IMR-90 (cell line): ENCODE results near the gene IRGQ. TPM values are rescaled to one million over a fixed set of nuclear protein-coding genes. Genes with fewer than 3 reads are reported as not detected.

Source experiments
- ATAC-seq: fragments of 200-7000 bp; cut with Tn5 transposase; 2 replicates; pipeline ENCODE4 v1.9.1; 2020; ENCODE audit warnings: low read depth, mild to moderate bottlenecking, moderate library complexity
- BruUV-seq: library from RNA; stranded (reverse); fragments of 400-500 nt; replicated peaks from 2 replicates; lab custom pipeline; 2021; lab: Mats Ljungman, UMichigan
- CTCF ChIA-PET: fragments of 300-600 bp; formaldehyde crosslinking; extraction: SDS; loops from one replicate; lab custom pipeline; 2021; ENCODE audit warnings: antibody characterized with exemption; lab: Yijun Ruan, JAX
- POLR2A ChIA-PET: fragments of 300-600 bp; sonication (Branson Sonifier 250); formaldehyde crosslinking; loops from one replicate; lab custom pipeline; 2022; ENCODE audit warnings: antibody characterized with exemption; ENCODE audit not compliant: unreplicated experiment; lab: Charles Lee
- DNase-seq: peaks from one replicate; pipeline ENCODE4 v3.0.0; 2013
- H2AFZ ChIP-seq: replicated peaks from 2 replicates; pipeline ENCODE3; 2013; ENCODE audit warnings: low read length, mild to moderate bottlenecking; ENCODE audit not compliant: poor library complexity
- H2AK5ac ChIP-seq: 2 replicates; pipeline ENCODE4 v1.6.1; 2013; ENCODE audit warnings: low read depth, low read length, inconsistent platforms
- H2AK9ac ChIP-seq: replicated peaks from 2 replicates; pipeline ENCODE3; 2013; ENCODE audit warnings: mild to moderate bottlenecking, low read depth, low read length, moderate library complexity; ENCODE audit not compliant: poor library complexity
- H2BK120ac ChIP-seq: 2 replicates; pipeline ENCODE4 v1.6.1; 2013; ENCODE audit warnings: low read depth, low read length, inconsistent platforms
- H2BK15ac ChIP-seq: 3 replicates; pipeline ENCODE4 v1.6.1; 2013; ENCODE audit warnings: low read depth, low read length, inconsistent platforms
- H2BK20ac ChIP-seq: 2 replicates; pipeline ENCODE4 v1.6.1; 2013; ENCODE audit warnings: low read depth, mild to moderate bottlenecking, inconsistent platforms, low read length, moderate library complexity
- H2BK5ac ChIP-seq: 2 replicates; pipeline ENCODE4 v1.6.1; 2013; ENCODE audit warnings: mild to moderate bottlenecking, low read depth, low read length, inconsistent platforms; ENCODE audit not compliant: poor library complexity, severe bottlenecking
- H3K14ac ChIP-seq: replicated peaks from 2 replicates; pipeline ENCODE4 v1.6.1; 2013; ENCODE audit warnings: low read depth, low read length, inconsistent platforms
- H3K18ac ChIP-seq: 2 replicates; pipeline ENCODE4 v1.6.1; 2013; ENCODE audit warnings: low read depth, low read length, control low read depth
- H3K23ac ChIP-seq: 2 replicates; pipeline ENCODE4 v1.6.1; 2013; ENCODE audit warnings: low read depth, low read length, inconsistent platforms
- H3K27ac ChIP-seq: 2 replicates; pipeline ENCODE4 v1.5.1; 2013; ENCODE audit warnings: mild to moderate bottlenecking, control low read depth, low read length; ENCODE audit not compliant: insufficient read depth
- H3K27me3 ChIP-seq: 2 replicates; pipeline ENCODE4 v1.6.1; 2013; ENCODE audit warnings: low read length; ENCODE audit not compliant: control insufficient read depth, insufficient read depth
- H3K36me3 ChIP-seq: 2 replicates; pipeline ENCODE4 v1.6.1; 2013; ENCODE audit warnings: low read length, mixed read lengths; ENCODE audit not compliant: control insufficient read depth, insufficient read depth
- H3K4ac ChIP-seq: 2 replicates; pipeline ENCODE4 v1.6.1; 2013; ENCODE audit warnings: low read depth, low read length, inconsistent platforms
- H3K4me1 ChIP-seq: 2 replicates; pipeline ENCODE4 v1.6.1; 2013; ENCODE audit warnings: low read length, mixed read lengths; ENCODE audit not compliant: control insufficient read depth, insufficient read depth
- H3K4me2 ChIP-seq: 2 replicates; pipeline ENCODE4 v1.6.1; 2013; ENCODE audit warnings: low read depth, mild to moderate bottlenecking, control low read depth, low read length, moderate library complexity
- H3K4me3 ChIP-seq: 2 replicates; pipeline ENCODE4 v1.5.1; 2013; ENCODE audit warnings: low read depth, mild to moderate bottlenecking, control low read depth, low read length, moderate library complexity; ENCODE audit not compliant: insufficient read depth
- H3K56ac ChIP-seq: 2 replicates; pipeline ENCODE4 v1.6.1; 2013; ENCODE audit warnings: low read length, inconsistent platforms; ENCODE audit not compliant: insufficient read depth; ENCODE audit errors: extremely low read depth
- H3K79me1 ChIP-seq, 2 experiments: 2 replicates each; pipeline ENCODE4 v1.6.1; 2013; ENCODE audit warnings: low read length in 2 of 2, inconsistent platforms in 1 of 2, low read depth in 1 of 2
- H3K9ac ChIP-seq: 2 replicates; pipeline ENCODE4 v1.6.1; 2013; ENCODE audit warnings: low read depth, low read length, control low read depth
- H3K9me1 ChIP-seq: 2 replicates; pipeline ENCODE4 v1.6.1; 2013; ENCODE audit warnings: low read length, inconsistent platforms; ENCODE audit not compliant: insufficient read depth
- H3K9me3 ChIP-seq: 2 replicates; pipeline ENCODE4 v1.6.1; 2013; ENCODE audit warnings: low read length; ENCODE audit not compliant: control insufficient read depth, insufficient read depth
- H4K20me1 ChIP-seq: 2 replicates; pipeline ENCODE4 v1.6.1; 2013; ENCODE audit warnings: low read length, inconsistent platforms; ENCODE audit not compliant: insufficient read depth
- H4K5ac ChIP-seq: 2 replicates; pipeline ENCODE4 v1.6.1; 2013; ENCODE audit warnings: mild to moderate bottlenecking, low read depth, low read length, control low read depth
- H4K8ac ChIP-seq, 2 experiments: 2 replicates each; pipeline ENCODE4 v1.6.1; 2013; ENCODE audit warnings: low read depth in 2 of 2, low read length in 2 of 2, control low read depth in 1 of 2, inconsistent platforms in 1 of 2
- H4K91ac ChIP-seq: 2 replicates; pipeline ENCODE4 v1.6.1; 2013; ENCODE audit warnings: low read depth, low read length, inconsistent platforms; ENCODE audit not compliant: insufficient read depth
- BHLHE40 ChIP-seq: fragments of 150-350 bp; IDR thresholded peaks from 2 replicates; pipeline ENCODE4 v1.6.1; 2016; ENCODE audit warnings: mild to moderate bottlenecking, low read depth, low read length
- CEBPB ChIP-seq: IDR thresholded peaks from 2 replicates; pipeline ENCODE4 v1.6.1; 2012; ENCODE audit warnings: low read depth, low read length, improper control_type of control experiment
- CHD1 ChIP-seq: IDR thresholded peaks from 2 replicates; pipeline ENCODE4 v1.6.1; 2012; ENCODE audit warnings: low read depth, low read length, improper control_type of control experiment
- FOS ChIP-seq: fragments of 150-350 bp; IDR thresholded peaks from 2 replicates; pipeline ENCODE4 v1.6.1; 2016; ENCODE audit warnings: low read depth, low read length
- MAFK ChIP-seq: IDR thresholded peaks from 2 replicates; pipeline ENCODE4 v1.6.1; 2012; ENCODE audit warnings: low read depth, low read length, improper control_type of control experiment
- MAZ ChIP-seq: IDR thresholded peaks from 2 replicates; pipeline ENCODE4 v1.6.1; 2012; ENCODE audit warnings: low read depth, mild to moderate bottlenecking, low read length, improper control_type of control experiment, moderate library complexity, borderline replicate concordance
- MXI1 ChIP-seq: IDR thresholded peaks from 2 replicates; pipeline ENCODE4 v1.6.1; 2012; ENCODE audit warnings: low read depth, mild to moderate bottlenecking, low read length, moderate library complexity, borderline replicate concordance
- POLR2A ChIP-seq: IDR thresholded peaks from 2 replicates; pipeline ENCODE4 v1.6.1; 2012; ENCODE audit warnings: mild to moderate bottlenecking, low read depth, low read length
- RCOR1 ChIP-seq: IDR thresholded peaks from 2 replicates; pipeline ENCODE4 v1.6.1; 2012; ENCODE audit warnings: mild to moderate bottlenecking, low read length, improper control_type of control experiment; ENCODE audit not compliant: insufficient replicate concordance
- USF2 ChIP-seq: fragments of 150-350 bp; IDR thresholded peaks from 2 replicates; pipeline ENCODE4 v1.6.1; 2017; ENCODE audit warnings: mild to moderate bottlenecking, antibody characterized with exemption, low read length, low read depth
- WGBS, 2 experiments: methylation state at CpG; one replicate each; pipeline versions ENCODE4 v1.1.5 to v1.1.7; 2013; ENCODE audit warnings: missing lambda C conversion rate in 2 of 2; ENCODE audit not compliant: insufficient read length in 1 of 2; ENCODE audit errors: extremely low coverage in 2 of 2; 5-methylcytosine and 5-hydroxymethylcytosine counted together
- dilution Hi-C: fragments of 300-500 bp; cut with HindIII; formaldehyde crosslinking; loops from one replicate; pipeline ENCODE4 v1.14.3; 2018; ENCODE audit warnings: low sequenced_read_pairs; ENCODE audit not compliant: unreplicated experiment
- in situ Hi-C: fragments of 300-500 bp; cut with MboI; formaldehyde crosslinking; loops from 3 replicates; pipeline ENCODE4 v1.14.3; 2019; ENCODE audit warnings: low sequenced_read_pairs, inconsistent platforms, mixed read lengths
- intact Hi-C: fragments of 100-400 bp; cut with micrococcal nuclease; formaldehyde crosslinking; loops from 2 replicates; pipeline ENCODE4 v1.10.0; 2022
- polyA plus RNA-seq, 3 experiments: library from polyadenylated mRNA; depleted of rRNA; stranded (reverse); fragments of >200 nt; gene quantifications; 2 replicates each; pipeline ENCODE4 v1.2.3, GENCODE V29; 2012; ENCODE audit warnings: low replicate concordance in 1 of 3
- total RNA-seq: library from RNA; depleted of rRNA; stranded (reverse); fragments of >200 nt; gene quantifications from 2 replicates; pipeline ENCODE4 v1.2.3, GENCODE V29; 2012
- TF ChIP-seq, protein P1 (sequence below): conservative IDR thresholded peaks from 2 replicates; pipeline ENCODE4 v1.5.1; 2012; ENCODE audit warnings: mild to moderate bottlenecking, low read depth, low read length, improper control_type of control experiment

The IRGQ gene
- total and polyA plus RNA-seq, 2 of the 4 experiments (the other 2 are of a cell fraction) = 9.0 to 9.9 TPM

- H3K4me1 ChIP-seq = no peaks in the 10 kb centered on the region
- no peak overlapping the region for H3K56ac ChIP-seq
- no peak overlapping the region for H3K9ac ChIP-seq
- ChIA-PET CTCF (interaction anchor here (1.2 kb wide), 1 partner anchor 11 kb away, joined by 5 read pairs; no protein-coding TSS in a partner anchor), POLR2A (no interaction called here)
- dilution Hi-C loops (no loop called here), intact Hi-C loops (no loop called here), in situ Hi-C loops (no loop called here)
- H3K27me3 ChIP-seq = no peaks in the 10 kb centered on the region
- H2BK20ac ChIP-seq = no peak overlapping the region
- WGBS, 2 experiments = 98% methylated on average over 6 of the region's 9 CpGs; no CpG with 5 or more reads in 1 of the 2 experiments
- no peak overlapping the region for H4K5ac ChIP-seq
- no peak overlapping the region for H4K91ac ChIP-seq
- no peak overlapping the region for H2BK15ac ChIP-seq
- BruUV-seq = no TSS peak
- H3K79me1 ChIP-seq = no peaks in the 10 kb centered on the region
- no peak overlapping the region for H3K14ac ChIP-seq
- no peak overlapping the region for H2AK9ac ChIP-seq
- no peak for DNase-seq
- H2BK5ac ChIP-seq = no peak overlapping the region
- no peak overlapping the region for H3K4me2 ChIP-seq
- H2AK5ac ChIP-seq = no peak overlapping the region
- H3K4me3 ChIP-seq = no peak overlapping the region
- no peak overlapping the region for H2AFZ ChIP-seq
- no peaks in the 10 kb centered on the region for H3K9me1 ChIP-seq
- H3K9me3 ChIP-seq = no peaks in the 10 kb centered on the region
- H3K18ac ChIP-seq = no peak overlapping the region
- H3K23ac ChIP-seq = no peak overlapping the region
- H3K27ac ChIP-seq = no peak overlapping the region
- no peak overlapping the region for H2BK120ac ChIP-seq
- H4K20me1 ChIP-seq = no peaks in the 10 kb centered on the region
- ATAC-seq = no peak
- peaks cover 34% of the 10 kb centered on the region for H3K36me3 ChIP-seq
- no peak overlapping the region for H3K4ac ChIP-seq
- H4K8ac ChIP-seq = no peak overlapping the region
- TF ChIP-seq POLR2A (no peak), MAFK (no peak), MAZ (no peak), CHD1 (no peak), RCOR1 (no peak), MXI1 (no peak), USF2 (no peak), FOS (no peak), BHLHE40 (no peak), CEBPB (no peak)
- TF ChIP-seq, protein P1, sequence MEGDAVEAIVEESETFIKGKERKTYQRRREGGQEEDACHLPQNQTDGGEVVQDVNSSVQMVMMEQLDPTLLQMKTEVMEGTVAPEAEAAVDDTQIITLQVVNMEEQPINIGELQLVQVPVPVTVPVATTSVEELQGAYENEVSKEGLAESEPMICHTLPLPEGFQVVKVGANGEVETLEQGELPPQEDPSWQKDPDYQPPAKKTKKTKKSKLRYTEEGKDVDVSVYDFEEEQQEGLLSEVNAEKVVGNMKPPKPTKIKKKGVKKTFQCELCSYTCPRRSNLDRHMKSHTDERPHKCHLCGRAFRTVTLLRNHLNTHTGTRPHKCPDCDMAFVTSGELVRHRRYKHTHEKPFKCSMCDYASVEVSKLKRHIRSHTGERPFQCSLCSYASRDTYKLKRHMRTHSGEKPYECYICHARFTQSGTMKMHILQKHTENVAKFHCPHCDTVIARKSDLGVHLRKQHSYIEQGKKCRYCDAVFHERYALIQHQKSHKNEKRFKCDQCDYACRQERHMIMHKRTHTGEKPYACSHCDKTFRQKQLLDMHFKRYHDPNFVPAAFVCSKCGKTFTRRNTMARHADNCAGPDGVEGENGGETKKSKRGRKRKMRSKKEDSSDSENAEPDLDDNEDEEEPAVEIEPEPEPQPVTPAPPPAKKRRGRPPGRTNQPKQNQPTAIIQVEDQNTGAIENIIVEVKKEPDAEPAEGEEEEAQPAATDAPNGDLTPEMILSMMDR = no peak
Observed at GRCh38 chr19:43544077-43544476, 51.9 kb downstream of the IRGQ start.
